Right hindlimb (tissue), 1 donor: ENCODE data around the gene GMDS.

Experiments used
- DNase-seq: peaks from one replicate; pipeline ENCODE4 v3.0.0-alpha.2; 2018

The GMDS gene

DNA sequence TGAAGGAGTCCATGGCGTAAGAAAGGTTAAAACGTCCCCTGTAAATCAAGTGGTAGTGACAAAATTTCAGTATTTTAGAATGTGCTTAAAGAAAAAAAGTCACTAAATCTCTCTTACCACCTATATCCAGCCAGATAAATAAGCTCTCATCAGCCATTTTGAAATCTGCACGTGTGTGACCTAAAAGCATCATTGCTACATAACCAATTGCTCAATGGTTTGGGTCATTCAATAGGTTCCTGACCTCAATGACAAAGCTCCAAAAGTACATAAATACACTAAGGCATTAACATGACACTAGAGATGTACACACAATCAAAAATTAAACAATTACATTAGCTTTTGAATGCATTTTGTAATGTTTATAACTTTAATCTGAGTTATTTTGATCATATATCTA is 272.4 kb downstream of the GMDS start:
- no peak for DNase-seq

DNA sequence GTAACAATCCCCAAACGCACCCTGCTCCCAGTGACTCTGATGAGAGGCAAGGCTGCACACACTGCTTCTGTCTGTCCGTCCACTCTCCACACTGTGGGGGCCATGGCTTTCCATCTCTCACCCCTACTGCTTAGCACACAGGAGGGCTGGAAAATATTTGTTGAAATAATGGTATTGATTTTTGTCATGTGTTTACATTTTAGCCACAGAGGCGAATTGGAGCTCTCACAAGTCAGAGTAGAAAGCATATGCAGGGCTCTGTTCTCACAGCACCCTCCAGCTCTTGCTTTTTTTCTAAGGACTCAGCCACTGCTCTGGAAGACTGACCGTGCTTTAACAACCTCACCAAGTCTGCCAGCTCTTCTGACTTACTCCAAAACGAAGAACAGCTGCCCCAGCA is 273.8 kb downstream of the GMDS start:
- no peak for DNase-seq

DNA sequence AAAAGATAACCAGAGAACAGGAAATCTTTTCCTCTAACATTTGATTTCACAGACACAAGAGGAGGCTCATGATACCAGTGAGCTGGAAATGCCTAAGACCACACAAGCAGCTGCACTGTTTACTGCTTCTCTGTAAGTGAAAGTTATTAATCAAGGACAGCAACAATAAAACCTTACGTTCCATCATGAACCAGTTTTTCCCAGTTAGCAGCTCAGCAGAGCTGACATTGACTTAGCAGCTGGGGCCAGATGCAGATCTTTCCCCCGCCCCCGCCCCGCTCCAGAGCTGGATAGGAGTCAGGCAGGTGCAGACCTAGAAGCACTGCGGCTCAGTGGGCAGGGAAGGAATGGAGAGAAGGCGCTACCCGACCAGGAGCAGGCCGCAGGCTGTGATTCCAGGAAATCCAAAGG is 275.2 kb downstream of the GMDS start:
- no peak for DNase-seq

DNA sequence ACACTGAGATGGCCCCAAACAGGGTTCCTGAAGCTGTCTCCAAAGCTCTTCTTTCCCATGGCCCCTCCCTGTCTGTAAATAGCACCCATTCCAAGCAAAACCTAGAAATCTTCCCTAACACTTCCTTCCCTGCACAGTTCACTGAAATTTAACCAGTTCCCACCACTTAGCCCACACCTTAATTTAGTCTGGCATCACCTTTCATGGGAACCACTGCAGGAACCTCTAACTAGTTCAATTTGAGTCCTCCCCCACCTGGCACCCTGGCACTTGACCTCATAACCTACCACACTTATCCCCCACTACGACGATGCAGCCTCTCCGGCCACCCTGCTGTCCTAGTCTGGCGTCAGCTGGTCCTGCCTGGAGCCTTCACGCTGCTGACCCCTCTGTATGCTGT is 278.7 kb downstream of the GMDS start:
- DNase-seq: no peak

DNA sequence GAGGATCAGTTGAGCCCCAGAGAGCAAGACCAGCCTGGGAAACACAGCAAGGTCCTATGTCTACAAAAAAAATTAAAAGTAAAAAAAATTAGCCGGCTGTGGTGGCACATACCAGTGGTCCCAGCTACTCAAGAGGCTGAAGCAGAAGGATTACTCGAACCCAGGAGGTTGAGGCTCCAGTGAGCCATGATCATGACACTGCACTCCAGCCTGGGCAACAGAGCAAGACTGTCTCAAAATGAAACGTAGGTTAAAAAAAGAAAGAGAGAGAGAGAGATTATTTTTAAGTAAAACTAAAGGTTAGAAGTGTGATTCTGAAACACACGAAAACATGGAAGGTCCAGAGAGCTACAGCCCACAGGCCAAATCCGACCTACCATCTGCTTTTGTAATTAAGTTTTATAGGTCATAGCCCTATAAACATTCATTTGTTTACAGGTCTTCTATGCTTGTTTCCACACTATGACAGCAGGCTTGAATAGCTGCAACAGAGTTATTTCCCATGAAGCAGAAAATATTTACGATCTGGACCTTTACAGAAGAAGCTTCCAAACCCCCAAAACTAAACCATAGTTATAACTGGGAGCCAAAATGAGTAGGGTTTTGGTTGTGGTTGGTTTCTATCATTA is 279.7 kb downstream of the GMDS start:
- no peak for DNase-seq

DNA sequence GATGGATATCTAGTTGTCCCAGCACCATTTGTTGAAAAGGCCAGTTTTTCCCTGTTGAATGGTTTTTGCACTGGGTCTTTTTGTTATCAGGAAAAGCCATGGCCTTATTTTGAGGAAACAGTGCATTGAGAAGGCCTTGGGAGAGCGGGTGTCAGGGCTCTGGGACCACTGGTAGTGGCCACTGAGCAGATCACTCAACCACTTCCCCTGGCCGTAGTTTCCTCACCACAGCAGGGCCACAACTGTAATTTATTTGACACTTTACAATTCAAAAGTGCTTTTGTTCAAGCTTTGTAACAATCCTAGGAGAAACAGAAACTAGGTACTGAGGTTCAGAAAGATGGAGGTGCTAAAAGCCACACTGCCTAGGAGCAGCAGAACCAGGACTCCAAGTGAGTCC is 281.8 kb downstream of the GMDS start:
- DNase-seq: no peak

DNA sequence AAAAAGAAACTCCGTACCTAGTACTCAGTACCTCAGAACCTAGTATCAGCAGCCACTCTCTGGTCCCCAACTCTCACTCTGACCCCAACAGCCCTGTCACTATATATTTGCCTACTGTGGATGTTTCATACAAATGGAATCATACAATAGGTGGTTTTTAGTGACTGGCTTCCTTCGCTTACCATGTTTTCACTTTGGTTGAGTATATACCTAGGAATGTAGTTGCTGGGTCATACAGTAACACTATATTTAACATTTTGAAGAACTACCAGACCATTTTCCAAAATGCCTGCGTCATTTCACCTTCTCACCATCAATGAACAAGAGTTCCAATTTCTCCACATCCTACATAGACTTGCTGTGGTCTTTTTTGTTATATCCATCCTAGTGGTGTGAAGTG is 283.2 kb downstream of the GMDS start:
- no peak for DNase-seq

DNA sequence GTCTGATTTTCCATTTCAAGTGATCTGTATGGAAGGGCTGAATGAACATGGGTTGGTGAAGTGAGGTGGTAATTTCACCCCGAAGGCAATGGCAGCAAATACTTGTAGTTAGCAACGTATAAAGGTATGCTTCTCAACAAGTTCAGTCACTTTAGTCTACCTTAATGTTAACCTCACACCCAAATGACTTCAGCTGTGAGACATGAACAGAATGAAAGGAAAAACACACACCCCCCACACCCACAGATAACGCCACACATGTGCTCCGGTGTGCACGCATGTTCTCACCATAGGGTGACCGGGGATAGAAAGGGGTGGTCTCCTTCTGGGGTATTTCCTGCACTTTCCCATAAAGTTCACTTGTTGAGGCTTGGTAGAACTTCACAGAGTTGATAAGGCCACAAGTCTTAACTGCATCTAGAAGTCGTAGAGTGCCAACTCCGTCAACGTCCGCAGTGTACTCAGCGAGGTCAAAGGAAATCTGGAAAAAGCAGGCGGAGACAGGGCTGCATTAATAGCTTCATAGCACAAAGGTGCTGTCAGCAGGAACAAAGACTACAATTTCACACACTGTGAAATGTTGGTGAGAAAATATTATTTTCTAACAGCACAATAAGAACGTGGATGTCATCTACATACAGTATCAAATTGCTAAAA is 284.8 kb downstream of the GMDS start:
- no peak for DNase-seq

DNA sequence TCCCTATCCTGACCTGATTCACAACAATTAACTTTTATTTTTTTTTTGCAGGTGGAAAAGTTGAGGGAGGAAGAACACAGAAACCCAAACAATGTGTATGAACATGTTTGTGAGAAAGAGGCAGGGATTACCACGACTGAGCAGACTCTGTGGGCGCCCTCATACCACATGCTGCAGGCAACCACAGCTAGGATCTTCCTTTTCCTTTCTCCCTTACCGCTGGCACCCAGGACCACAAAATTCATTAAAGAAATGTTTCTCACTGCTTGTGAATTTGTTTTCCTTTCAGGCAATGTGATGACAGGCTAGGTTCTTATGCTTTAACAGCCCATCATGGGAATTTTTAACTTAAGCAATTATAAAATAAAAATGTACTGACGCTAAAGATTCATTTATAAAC is 287.1 kb downstream of the GMDS start:
- DNase-seq: no peak

DNA sequence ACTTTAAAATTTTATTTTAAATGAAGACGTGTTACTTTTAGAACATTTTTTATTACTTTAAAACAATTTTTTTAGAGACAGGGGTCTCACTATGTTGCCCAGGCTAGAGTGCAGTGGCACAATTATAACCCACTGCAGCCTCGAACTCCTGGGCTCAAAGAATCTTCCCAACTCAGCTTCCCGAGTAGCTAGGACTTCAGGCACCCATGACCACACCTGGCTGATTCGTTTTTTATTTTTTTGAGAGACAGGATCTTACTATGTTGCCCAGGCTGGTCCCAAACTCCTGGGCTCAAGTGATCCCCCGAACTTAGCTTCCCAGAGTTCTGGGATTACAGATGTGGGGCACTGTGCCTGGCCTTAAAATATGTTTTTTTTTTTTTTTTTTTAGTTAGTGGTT is 287.7 kb downstream of the GMDS start:
- DNase-seq: no peak

DNA sequence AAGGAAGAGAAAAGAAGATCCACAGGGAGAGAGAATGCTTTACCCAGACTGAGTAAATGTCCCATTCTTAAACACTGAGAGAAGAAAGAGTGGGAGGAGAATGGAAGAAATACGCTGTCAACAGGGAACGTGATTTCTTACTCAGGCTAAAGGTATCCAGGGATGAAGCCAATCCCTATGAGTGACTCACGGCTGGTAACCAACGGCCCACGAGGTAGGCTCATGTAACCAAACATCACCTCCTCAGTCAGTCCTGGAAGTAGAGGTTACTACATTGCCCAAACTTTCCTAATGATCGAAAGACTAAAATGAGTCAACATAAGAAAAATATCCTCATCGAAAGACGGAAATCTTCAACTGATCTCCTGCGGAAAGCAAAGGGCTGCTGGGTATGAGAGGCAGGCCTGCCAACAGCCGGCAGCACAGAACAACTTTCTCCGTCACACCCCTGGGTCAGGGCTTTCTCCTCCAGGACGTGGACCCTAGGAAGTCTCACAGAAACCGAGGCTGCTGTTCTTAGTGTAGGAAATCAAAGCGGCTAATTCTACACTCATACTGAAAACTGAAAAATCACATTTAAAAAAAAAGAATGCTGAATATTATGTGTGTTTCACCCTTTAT is 292.6 kb downstream of the GMDS start:
- no peak for DNase-seq

DNA sequence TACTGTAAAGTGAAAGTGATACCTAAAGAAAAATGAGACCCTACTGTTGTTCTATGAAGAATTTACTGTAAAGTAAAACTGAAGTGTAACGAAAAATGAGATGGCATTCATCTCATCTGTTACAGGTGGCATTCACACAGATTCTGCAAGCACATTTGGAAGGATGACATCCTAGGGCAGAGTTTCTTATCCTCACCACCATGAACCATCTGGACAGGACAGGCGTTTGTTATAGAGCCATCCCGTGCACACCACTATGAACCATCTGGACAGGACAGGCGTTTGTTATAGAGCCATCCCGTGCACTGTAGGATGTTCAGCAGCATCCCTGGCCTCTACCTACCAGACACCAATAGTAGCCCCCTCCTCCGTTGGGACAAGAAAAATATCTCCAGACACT is 294.8 kb downstream of the GMDS start:
- no peak for DNase-seq

DNA sequence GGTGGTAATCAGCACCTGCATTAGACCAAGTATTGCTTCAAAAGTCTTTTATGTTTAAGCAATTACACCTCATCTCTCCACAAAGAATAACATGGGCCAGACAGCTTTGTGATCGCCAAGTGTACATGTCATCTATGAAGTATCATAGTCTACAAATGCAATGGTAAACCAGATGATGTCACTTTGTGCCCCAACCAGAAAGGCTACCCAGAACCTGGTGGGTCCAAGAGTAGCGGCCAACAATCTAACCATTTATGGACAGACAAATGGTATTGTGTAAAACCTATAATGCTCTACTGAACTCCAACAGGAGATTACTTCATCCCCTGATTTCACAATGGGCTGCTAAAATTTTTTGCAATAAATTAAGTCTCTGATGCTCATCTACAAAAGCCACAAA is 295.9 kb downstream of the GMDS start:
- no peak for DNase-seq

DNA sequence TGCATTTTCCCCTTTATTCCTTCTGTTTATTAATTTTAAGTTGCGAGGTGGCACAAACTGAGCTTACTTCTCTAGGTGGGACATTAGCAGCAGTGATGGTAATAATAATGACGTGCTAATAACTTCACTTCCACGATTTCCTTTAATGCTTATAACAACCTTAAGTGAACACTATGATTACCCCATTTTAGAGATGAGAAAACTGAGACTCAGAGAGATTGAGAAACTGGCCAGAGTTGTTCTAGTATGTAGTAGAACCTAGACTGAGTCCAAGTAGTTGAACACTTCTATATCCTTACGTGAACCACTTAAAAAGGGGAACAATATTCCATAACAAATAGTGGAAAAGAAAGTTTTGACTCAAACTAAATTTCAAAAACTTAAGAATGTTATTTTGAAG is 297.5 kb downstream of the GMDS start:
- DNase-seq: no peak

DNA sequence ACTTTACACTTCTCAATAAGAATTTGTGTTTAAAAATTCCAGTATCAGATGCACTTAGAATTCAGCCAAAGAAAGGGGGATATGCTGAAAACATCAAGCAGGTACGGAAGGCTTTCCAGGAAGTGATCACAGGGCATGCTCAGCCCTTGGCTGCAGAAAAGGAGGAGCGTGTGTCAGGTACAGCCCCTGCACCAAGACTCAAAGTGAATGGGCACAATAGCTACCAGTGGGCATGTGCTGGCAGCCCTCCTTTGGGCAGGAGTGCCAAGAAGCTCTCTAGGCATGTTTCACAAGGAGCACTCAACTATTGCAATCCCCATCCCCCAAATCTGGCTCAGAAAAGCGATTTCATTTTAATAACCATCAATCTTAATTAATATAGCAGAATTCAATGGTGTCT is 298.8 kb downstream of the GMDS start:
- DNase-seq: no peak

DNA sequence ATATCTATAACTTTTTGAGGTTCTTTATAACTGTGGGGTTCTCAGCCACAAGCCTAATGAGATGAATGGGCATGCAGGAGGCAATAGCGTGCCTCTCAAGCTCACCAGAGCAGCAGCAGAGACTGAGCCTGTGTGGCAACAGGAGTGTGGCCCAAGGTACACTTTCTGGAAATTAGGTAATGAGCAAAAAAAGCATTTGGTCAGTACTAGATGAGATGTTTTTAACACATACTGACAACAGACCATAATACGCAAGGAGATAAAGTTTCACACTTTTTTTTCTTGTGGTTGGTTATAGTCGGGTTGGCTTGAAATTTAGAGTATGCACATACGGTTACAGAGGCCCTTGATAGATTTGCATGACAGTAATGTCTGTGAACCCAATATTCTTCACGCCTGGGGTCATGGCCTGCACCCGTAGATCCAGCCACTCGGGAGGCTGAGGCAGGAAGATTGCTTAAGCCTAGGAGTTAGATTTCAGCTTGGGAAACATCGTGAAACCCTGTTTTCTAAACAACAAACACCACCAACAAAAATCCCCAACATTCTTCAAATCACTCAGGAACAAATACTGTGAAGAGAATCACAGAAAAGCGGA is 300.1 kb downstream of the GMDS start:
- DNase-seq: no peak

DNA sequence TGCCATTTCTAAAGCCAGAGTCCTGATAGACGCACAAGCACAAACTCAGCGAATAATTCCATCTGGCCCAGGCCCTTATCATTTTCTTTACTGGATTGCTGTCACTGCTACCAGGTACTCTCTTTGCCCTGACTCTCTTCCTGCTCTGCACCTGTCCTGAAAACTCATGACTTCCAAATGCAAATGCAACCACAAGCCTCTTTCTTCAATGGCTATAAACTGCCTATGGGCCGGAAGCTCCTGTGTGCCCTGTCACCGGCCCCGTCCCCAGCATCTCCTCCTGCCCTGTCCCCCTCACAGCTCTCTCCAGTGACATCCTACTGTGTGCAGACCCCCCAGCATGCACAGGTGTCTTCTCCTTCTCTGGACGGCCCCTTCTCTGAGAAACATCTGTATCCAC is 302.6 kb downstream of the GMDS start:
- DNase-seq: no peak

DNA sequence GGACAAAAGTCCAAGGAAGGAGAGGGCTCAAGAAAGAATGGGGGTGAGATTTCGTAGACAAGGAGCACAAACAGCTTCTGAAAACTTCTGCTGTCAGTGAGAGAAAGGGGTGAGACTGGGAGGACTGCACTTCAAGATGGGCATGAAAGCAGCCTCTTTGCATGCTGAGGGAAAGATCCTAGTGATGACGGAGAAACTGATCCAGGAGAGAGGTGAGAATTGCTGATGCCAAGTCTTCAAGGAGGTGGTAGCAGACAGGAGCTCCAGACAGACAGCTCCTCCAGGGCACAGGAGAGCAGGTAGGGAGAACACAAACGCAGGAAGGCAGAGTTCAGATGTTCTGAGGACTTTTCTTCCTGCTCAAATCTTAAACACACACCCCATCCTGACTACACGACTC is 303.9 kb downstream of the GMDS start:
- DNase-seq: no peak

DNA sequence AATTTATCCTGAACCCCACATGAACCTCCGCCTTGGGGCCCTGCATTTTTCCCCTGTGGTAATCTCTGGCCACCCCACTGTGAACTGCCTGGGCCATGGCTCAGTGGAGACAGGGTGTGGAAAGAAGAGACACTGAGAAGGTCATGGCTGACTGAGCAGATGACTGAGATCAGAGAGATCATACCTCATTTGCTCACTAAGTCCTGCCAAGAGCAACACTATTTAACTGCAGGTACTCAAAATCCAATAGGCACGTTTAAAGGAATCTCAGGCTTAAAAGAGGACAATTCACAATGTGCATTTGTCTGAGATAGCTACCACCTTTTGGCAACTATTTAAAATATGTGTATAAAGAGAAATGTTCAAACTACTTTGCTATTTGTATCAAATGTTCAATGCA is 305.0 kb downstream of the GMDS start:
- no peak for DNase-seq

DNA sequence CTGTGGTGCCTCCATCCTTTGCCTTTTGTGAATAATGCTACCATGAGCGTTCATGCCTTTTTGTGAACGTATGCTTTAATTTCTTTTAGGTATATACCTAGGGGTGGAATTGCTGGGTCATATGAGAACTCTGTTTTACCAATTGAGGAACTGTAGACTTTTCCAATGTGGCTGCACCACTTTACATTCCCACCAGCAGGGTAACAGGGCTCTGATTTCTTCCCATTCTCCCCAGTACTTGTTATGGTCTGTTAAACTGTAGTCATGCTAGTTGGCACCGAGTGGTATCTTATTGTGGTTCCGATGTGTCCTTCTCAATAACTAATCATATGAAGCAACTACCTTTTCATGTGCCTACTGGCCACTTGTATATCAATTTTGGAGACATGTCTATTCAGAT is 312.1 kb downstream of the GMDS start:
- no peak for DNase-seq

DNA sequence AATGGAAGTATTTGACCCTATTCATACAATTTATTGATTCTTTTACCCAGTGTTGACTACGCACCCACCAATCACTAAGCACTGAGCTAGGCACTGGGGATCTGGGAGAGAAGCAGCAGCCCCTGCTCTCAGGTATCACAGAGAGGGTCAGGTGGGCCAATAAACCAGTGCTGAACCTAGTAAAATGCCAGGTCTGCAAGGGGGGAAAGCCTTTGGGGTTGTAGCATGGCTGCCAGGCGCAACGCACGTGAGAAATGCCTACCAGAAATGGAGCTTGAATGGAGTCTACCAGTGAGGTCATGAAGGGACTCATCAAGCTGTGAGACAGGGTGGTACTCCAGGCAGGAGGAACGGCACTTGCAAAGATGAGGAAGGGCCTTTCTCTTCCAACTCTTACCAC is 313.6 kb downstream of the GMDS start:
- no peak for DNase-seq

DNA sequence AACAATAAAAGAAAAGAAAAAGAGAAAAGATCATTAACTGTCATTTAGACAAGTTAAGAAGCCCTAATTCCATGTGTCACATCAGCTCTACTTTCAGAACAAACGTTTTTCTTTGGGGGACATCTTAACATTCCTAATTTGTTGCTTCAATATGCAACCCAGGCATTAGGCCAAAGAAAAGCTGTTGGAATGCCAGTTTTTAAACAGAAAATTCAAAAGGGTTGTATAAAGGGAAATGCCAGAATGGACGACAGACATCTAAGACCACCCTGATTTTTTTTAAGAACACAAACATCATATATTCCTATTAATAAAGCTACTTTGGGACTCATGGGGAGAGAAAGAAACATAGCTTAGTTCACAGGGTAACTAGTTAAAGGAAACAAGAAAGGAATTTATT is 315.0 kb downstream of the GMDS start:
- DNase-seq: no peak

DNA sequence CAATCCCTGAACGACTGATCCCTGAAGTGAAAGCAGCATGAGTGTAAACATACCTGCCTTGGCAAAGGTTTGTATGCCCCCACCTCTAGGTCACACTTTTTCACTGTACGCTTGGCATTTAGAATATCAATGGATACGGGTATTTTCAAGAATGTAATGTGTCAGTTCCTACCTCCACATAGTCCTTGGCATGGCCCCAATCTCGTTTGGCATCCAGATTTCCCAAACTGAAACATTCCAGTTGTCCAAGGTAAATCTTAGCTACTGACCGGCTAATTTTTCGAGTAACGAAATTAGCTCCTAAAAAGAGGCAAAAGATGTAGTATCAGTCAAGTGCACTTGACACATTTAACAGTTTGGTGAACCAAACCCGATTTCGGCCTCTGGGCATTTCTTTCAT is 315.5 kb downstream of the GMDS start:
- DNase-seq: no peak

DNA sequence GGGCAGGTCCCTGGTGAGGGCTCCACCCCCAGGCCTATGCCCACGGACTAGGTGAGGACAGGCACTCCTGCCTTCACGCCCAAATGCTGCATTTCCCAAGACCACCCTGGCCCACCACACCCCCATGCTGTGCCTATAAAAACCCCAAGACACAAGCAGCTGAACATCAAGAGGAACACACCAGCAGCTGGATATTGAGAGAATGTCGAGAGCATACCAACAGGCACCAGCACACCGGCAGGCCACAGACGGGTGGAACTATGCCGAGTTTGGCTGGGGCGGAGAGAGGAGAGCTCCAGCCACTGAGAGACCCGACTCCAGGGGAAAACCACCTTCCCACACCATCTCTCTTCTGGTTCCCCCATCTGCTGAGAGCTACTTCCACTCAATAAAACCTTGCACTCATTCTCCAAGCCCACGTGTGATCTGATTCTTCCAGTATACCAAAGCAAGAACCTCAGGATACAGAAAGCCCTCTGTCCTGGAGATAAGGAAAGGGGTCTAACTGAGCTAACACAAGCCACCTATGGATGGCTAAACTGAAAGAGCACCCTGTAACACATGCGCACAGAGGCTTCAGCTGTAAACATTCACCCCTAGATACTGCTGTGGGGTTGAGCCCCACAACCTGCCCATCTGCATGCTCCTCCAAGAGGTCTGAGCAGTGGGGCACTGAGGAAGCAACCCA is 319.5 kb downstream of the GMDS start:
- no peak for DNase-seq
